ENCODE measurements around the gene PTPN13.

PTPN13 gene

GRCh38 chr4:86664959-86665358 lies 70.8 kb downstream of the PTPN13 start:
- Histone ChIP-seq H3K79me1 (ENCODE audit: low read length) (no peaks in the 10 kb centered on the region), H3K9ac (ENCODE audit: low read length) (no peak overlapping the region), H4K8ac (ENCODE audit: low read depth, low read length) (no peak overlapping the region), H3K79me2 (ENCODE audit: control insufficient read depth, insufficient read depth, low read length) (no peaks in the 10 kb centered on the region), H3K4me1 (ENCODE audit: control insufficient read depth, low read depth, low read length) (no peaks in the 10 kb centered on the region), H3K4ac (ENCODE audit: low read depth, low read length) (no peak overlapping the region), H3K4me2 (ENCODE audit: low read length) (no peak overlapping the region), H3K23ac (ENCODE audit: low read length) (no peak overlapping the region), H2BK15ac (replicated peaks; ENCODE audit: low read depth) (no peak overlapping the region), H3K56ac (ENCODE audit: low read length) (no peak overlapping the region), H2AK5ac (ENCODE audit: low read length) (no peak overlapping the region), H3K18ac (ENCODE audit: low read length) (no peak overlapping the region), H2BK120ac (ENCODE audit: low read depth, low read length) (no peak overlapping the region), H4K5ac (ENCODE audit: low read length) (no peak overlapping the region), H3K4me3 (ENCODE audit: low read length) (no peak overlapping the region), H3K27me3 (ENCODE audit: insufficient read depth, low read length, poor library complexity) (no peaks in the 10 kb centered on the region), H3K27ac (ENCODE audit: low read depth, low read length) (no peak overlapping the region), H2BK5ac (ENCODE audit: low read length) (no peak overlapping the region), H3K36me3 (ENCODE audit: control insufficient read depth, insufficient read depth, low read length) (no peaks in the 10 kb centered on the region)
- WGBS (ENCODE audit: extremely low coverage, insufficient coverage, low lambda C conversion rate): no CpG with 5 or more reads among the region's 1 CpG
- DNase-seq: peak; percentile 30

- no peak overlapping the region for H3K27ac ChIP-seq (ENCODE audit: low read depth, low read length)
- no CpG with 5 or more reads among the region's 1 CpG for WGBS (ENCODE audit: extremely low coverage, insufficient coverage, low lambda C conversion rate)
Measured at GRCh38 chr4:86670298-86670697, 76.2 kb downstream of the PTPN13 start.

GRCh38 chr4:86670756-86671155 lies 76.6 kb downstream of the PTPN13 start:
- Histone ChIP-seq H4K8ac (ENCODE audit: low read depth, low read length) (no peak overlapping the region), H2BK5ac (ENCODE audit: low read length) (no peak overlapping the region), H3K36me3 (ENCODE audit: control insufficient read depth, insufficient read depth, low read length) (no peaks in the 10 kb centered on the region), H3K4me2 (ENCODE audit: low read length) (no peak overlapping the region), H3K79me1 (ENCODE audit: low read length) (no peaks in the 10 kb centered on the region), H3K56ac (ENCODE audit: low read length) (no peak overlapping the region), H2AK5ac (ENCODE audit: low read length) (no peak overlapping the region), H3K27me3 (ENCODE audit: insufficient read depth, low read length, poor library complexity) (no peaks in the 10 kb centered on the region), H3K9ac (ENCODE audit: low read length) (no peak overlapping the region), H3K4me1 (ENCODE audit: control insufficient read depth, low read depth, low read length) (no peaks in the 10 kb centered on the region), H3K23ac (ENCODE audit: low read length) (no peak overlapping the region), H4K5ac (ENCODE audit: low read length) (no peak overlapping the region), H3K4ac (ENCODE audit: low read depth, low read length) (no peak overlapping the region), H2BK120ac (ENCODE audit: low read depth, low read length) (no peak overlapping the region), H3K27ac (ENCODE audit: low read depth, low read length) (no peak overlapping the region), H2BK15ac (replicated peaks; ENCODE audit: low read depth) (no peak overlapping the region), H3K4me3 (ENCODE audit: low read length) (no peak overlapping the region), H3K79me2 (ENCODE audit: control insufficient read depth, insufficient read depth, low read length) (no peaks in the 10 kb centered on the region), H3K18ac (ENCODE audit: low read length) (no peak overlapping the region)
- WGBS (ENCODE audit: extremely low coverage, insufficient coverage, low lambda C conversion rate): no CpG with 5 or more reads among the region's 2 CpGs
- no peak for DNase-seq

More at GRCh38 chr4:86670298-86670697, 76.2 kb downstream of the PTPN13 start:
- Histone ChIP-seq H3K4ac (ENCODE audit: low read depth, low read length) (no peak overlapping the region), H2AK5ac (ENCODE audit: low read length) (no peak overlapping the region), H2BK15ac (replicated peaks; ENCODE audit: low read depth) (no peak overlapping the region), H4K8ac (ENCODE audit: low read depth, low read length) (no peak overlapping the region), H3K56ac (ENCODE audit: low read length) (no peak overlapping the region), H3K79me2 (ENCODE audit: control insufficient read depth, insufficient read depth, low read length) (no peaks in the 10 kb centered on the region), H3K23ac (ENCODE audit: low read length) (no peak overlapping the region), H3K9ac (ENCODE audit: low read length) (no peak overlapping the region), H3K36me3 (ENCODE audit: control insufficient read depth, insufficient read depth, low read length) (no peaks in the 10 kb centered on the region), H2BK120ac (ENCODE audit: low read depth, low read length) (no peak overlapping the region), H3K4me3 (ENCODE audit: low read length) (no peak overlapping the region), H2BK5ac (ENCODE audit: low read length) (no peak overlapping the region), H4K5ac (ENCODE audit: low read length) (no peak overlapping the region), H3K27me3 (ENCODE audit: insufficient read depth, low read length, poor library complexity) (no peaks in the 10 kb centered on the region), H3K18ac (ENCODE audit: low read length) (peak overlapping the region; percentile 14), H3K4me1 (ENCODE audit: control insufficient read depth, low read depth, low read length) (no peaks in the 10 kb centered on the region), H3K4me2 (ENCODE audit: low read length) (no peak overlapping the region), H3K79me1 (ENCODE audit: low read length) (no peaks in the 10 kb centered on the region)
- peak; percentile 19 for DNase-seq

- no peak overlapping the region for H3K4ac ChIP-seq (ENCODE audit: low read depth, low read length)
Measured at GRCh38 chr4:86675548-86675947, 81.4 kb downstream of the PTPN13 start.

GRCh38 chr4:86678796-86679195 lies 84.7 kb downstream of the PTPN13 start:
- Histone ChIP-seq H3K36me3 (ENCODE audit: control insufficient read depth, insufficient read depth, low read length) (no peaks in the 10 kb centered on the region), H3K18ac (ENCODE audit: low read length) (no peak overlapping the region), H3K56ac (ENCODE audit: low read length) (no peak overlapping the region), H3K4me2 (ENCODE audit: low read length) (no peak overlapping the region), H2BK15ac (replicated peaks; ENCODE audit: low read depth) (no peak overlapping the region), H3K4me3 (ENCODE audit: low read length) (no peak overlapping the region), H3K23ac (ENCODE audit: low read length) (no peak overlapping the region), H3K4ac (ENCODE audit: low read depth, low read length) (no peak overlapping the region), H3K27ac (ENCODE audit: low read depth, low read length) (no peak overlapping the region), H2BK5ac (ENCODE audit: low read length) (no peak overlapping the region), H2BK120ac (ENCODE audit: low read depth, low read length) (no peak overlapping the region), H3K79me1 (ENCODE audit: low read length) (no peaks in the 10 kb centered on the region), H3K9ac (ENCODE audit: low read length) (no peak overlapping the region), H3K79me2 (ENCODE audit: control insufficient read depth, insufficient read depth, low read length) (no peaks in the 10 kb centered on the region), H3K27me3 (ENCODE audit: insufficient read depth, low read length, poor library complexity) (no peaks in the 10 kb centered on the region), H4K8ac (ENCODE audit: low read depth, low read length) (no peak overlapping the region), H4K5ac (ENCODE audit: low read length) (no peak overlapping the region), H3K4me1 (ENCODE audit: control insufficient read depth, low read depth, low read length) (no peaks in the 10 kb centered on the region), H2AK5ac (ENCODE audit: low read length) (no peak overlapping the region)
- WGBS (ENCODE audit: extremely low coverage, insufficient coverage, low lambda C conversion rate): no CpG with 5 or more reads among the region's 2 CpGs
- DNase-seq: no peak

More at GRCh38 chr4:86675548-86675947, 81.4 kb downstream of the PTPN13 start:
- Histone ChIP-seq H3K4me3 (ENCODE audit: low read length) (no peak overlapping the region), H3K9ac (ENCODE audit: low read length) (no peak overlapping the region), H3K36me3 (ENCODE audit: control insufficient read depth, insufficient read depth, low read length) (no peaks in the 10 kb centered on the region), H3K4me1 (ENCODE audit: control insufficient read depth, low read depth, low read length) (no peaks in the 10 kb centered on the region), H3K27me3 (ENCODE audit: insufficient read depth, low read length, poor library complexity) (no peaks in the 10 kb centered on the region), H3K79me2 (ENCODE audit: control insufficient read depth, insufficient read depth, low read length) (no peaks in the 10 kb centered on the region), H3K79me1 (ENCODE audit: low read length) (no peaks in the 10 kb centered on the region), H2AK5ac (ENCODE audit: low read length) (no peak overlapping the region), H3K27ac (ENCODE audit: low read depth, low read length) (no peak overlapping the region), H4K8ac (ENCODE audit: low read depth, low read length) (no peak overlapping the region), H2BK120ac (ENCODE audit: low read depth, low read length) (no peak overlapping the region), H2BK5ac (ENCODE audit: low read length) (no peak overlapping the region), H2BK15ac (replicated peaks; ENCODE audit: low read depth) (no peak overlapping the region), H3K4me2 (ENCODE audit: low read length) (no peak overlapping the region), H3K56ac (ENCODE audit: low read length) (no peak overlapping the region), H4K5ac (ENCODE audit: low read length) (no peak overlapping the region), H3K18ac (ENCODE audit: low read length) (no peak overlapping the region), H3K23ac (ENCODE audit: low read length) (no peak overlapping the region)
- no peak for DNase-seq
- WGBS (ENCODE audit: extremely low coverage, insufficient coverage, low lambda C conversion rate): no CpG with 5 or more reads among the region's 1 CpG

- Histone ChIP-seq H3K56ac (ENCODE audit: low read length) (no peak overlapping the region), H3K36me3 (ENCODE audit: control insufficient read depth, insufficient read depth, low read length) (no peaks in the 10 kb centered on the region), H3K4ac (ENCODE audit: low read depth, low read length) (no peak overlapping the region), H4K8ac (ENCODE audit: low read depth, low read length) (no peak overlapping the region), H4K5ac (ENCODE audit: low read length) (no peak overlapping the region), H3K27me3 (ENCODE audit: insufficient read depth, low read length, poor library complexity) (no peaks in the 10 kb centered on the region), H3K79me1 (ENCODE audit: low read length) (no peaks in the 10 kb centered on the region), H2BK15ac (replicated peaks; ENCODE audit: low read depth) (no peak overlapping the region), H3K4me2 (ENCODE audit: low read length) (no peak overlapping the region), H3K23ac (ENCODE audit: low read length) (no peak overlapping the region), H2BK120ac (ENCODE audit: low read depth, low read length) (no peak overlapping the region), H3K9ac (ENCODE audit: low read length) (no peak overlapping the region), H2AK5ac (ENCODE audit: low read length) (no peak overlapping the region), H3K4me1 (ENCODE audit: control insufficient read depth, low read depth, low read length) (no peaks in the 10 kb centered on the region), H3K4me3 (ENCODE audit: low read length) (no peak overlapping the region), H2BK5ac (ENCODE audit: low read length) (no peak overlapping the region), H3K27ac (ENCODE audit: low read depth, low read length) (no peak overlapping the region), H3K18ac (ENCODE audit: low read length) (no peak overlapping the region), H3K79me2 (ENCODE audit: control insufficient read depth, insufficient read depth, low read length) (no peaks in the 10 kb centered on the region)
- DNase-seq: no peak
- no CpG with 5 or more reads among the region's 2 CpGs for WGBS (ENCODE audit: extremely low coverage, insufficient coverage, low lambda C conversion rate)
Measured at GRCh38 chr4:86679441-86679840, 85.3 kb downstream of the PTPN13 start.
